Measurements from ENCODE around the gene LARGE1.
A peak's percentile ranks its signal among the peaks of the same experiment; 100 is the strongest.

LARGE1 gene

DNA sequence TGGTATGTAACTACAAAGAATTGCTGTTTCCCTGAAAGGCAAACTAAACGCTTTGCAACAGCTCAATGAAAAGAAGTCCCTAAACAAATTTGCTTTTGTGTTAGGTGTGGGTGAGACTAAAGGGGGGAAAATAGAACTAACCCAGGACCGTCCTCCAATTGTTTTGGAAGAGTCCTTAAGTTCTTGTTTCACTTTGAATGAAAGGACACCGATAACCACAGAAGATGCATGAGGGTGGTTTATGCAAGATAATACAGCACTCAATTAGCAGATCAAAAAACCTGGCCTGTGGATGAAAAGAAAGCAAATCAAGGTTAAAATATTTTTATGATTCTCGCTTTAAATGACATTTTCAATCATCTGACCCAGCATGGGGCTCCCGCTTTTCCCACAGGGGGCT, 557.6 kb downstream of the LARGE1 start:
- Histone ChIP-seq H3K4me3 (no peak overlapping the region), H3K36me3 (peaks cover 4 to 60% (median 18%) of the 10 kb centered on the region in 11 experiments; a peak in 13 of 22 replicates), H3K27me3 (no peaks in the 10 kb centered on the region), H4K20me1 (no peaks in the 10 kb centered on the region), H3K9me3 (replicated peaks in 1 of 11) (peaks cover 0 to 31% (median 22%) of the 10 kb centered on the region in 11 experiments; a peak in 19 of 22 replicates), H3K27ac (no peak overlapping the region), H3K4me1 (peaks cover 25 to 33% (median 29%) of the 10 kb centered on the region in 10 experiments), H3K9ac (no peak overlapping the region), H3K4me2 (peak overlapping the region; percentile 6 to 77 (median 56); a peak in 14 of 22 replicates)
- no peak for TF ChIP-seq Cebpa-rat (IDR thresholded peaks at IDR 0.05)

GRCh38 chr22:33361581-33361980, 558.7 kb downstream of the LARGE1 start:
- Histone ChIP-seq H3K4me1 (peaks cover 25 to 33% (median 29%) of the 10 kb centered on the region in 10 experiments), H3K4me3 (no peak overlapping the region), H3K27me3 (no peaks in the 10 kb centered on the region), H3K9ac (no peak overlapping the region), H4K20me1 (no peaks in the 10 kb centered on the region), H3K9me3 (replicated peaks in 1 of 11) (peaks cover 0 to 31% (median 22%) of the 10 kb centered on the region in 11 experiments; a peak in 19 of 22 replicates), H3K27ac (peak overlapping the region in 3 of 11 experiments; percentile 29 to 35 (median 29); a peak in 4 of 22 replicates), H3K4me2 (peak overlapping the region; percentile 6 to 77 (median 56)), H3K36me3 (peaks cover 4 to 70% (median 20%) of the 10 kb centered on the region in 11 experiments; a peak in 14 of 22 replicates)
- TF ChIP-seq Cebpa-rat (IDR thresholded peaks at IDR 0.05) = no peak

DNA sequence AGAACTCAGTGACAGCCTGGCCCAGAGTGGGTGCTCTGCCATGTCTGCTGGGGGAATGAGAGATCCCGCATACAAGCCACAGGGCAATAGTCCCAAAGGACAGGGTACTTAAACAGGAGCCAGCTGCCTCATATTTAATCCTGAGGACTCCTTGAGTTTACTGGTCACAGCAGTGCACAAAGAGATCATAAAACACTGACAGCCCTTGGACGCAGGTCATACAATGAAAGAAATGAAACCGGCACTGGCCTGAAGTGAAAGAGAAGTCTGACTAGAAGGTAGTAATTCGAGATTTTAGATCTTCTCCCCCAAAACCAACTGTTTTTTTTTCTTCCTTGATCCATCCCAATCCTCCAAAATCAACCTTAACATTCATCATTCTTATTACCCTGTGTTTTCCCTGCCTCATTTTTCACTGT, 562.3 kb downstream of the LARGE1 start:
- Histone ChIP-seq H3K9me3 (replicated peaks in 1 of 11) (peaks cover 0 to 12% (median 9%) of the 10 kb centered on the region in 11 experiments; a peak in 12 of 22 replicates), H3K9ac (no peak overlapping the region), H3K4me1 (peaks cover 23 to 25% (median 24%) of the 10 kb centered on the region in 10 experiments), H3K36me3 (peaks cover 4 to 51% (median 17%) of the 10 kb centered on the region in 11 experiments; a peak in 14 of 22 replicates), H3K27ac (no peak overlapping the region), H4K20me1 (no peaks in the 10 kb centered on the region), H3K4me2 (no peak overlapping the region), H3K4me3 (no peak overlapping the region), H3K27me3 (no peaks in the 10 kb centered on the region)
- TF ChIP-seq Cebpa-rat (IDR thresholded peaks at IDR 0.05) = no peak

DNA sequence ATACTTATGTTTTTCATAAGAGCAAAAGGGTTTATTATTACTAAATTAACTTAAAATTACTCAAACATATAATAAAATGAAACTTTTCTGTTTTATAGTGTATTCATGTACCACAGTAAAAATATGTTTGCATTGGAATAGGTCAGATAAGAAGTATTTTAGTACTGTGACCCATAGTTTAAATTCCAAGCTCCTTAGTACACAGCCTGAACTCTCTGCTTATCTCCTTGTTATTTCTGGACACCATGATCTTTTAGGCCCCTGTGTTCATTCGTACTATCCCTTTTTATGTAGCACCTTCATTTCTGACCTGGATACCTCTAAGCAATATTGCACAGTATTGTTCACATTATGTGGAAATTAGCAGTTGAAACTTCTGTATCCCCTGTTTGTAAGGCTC, 565.3 kb downstream of the LARGE1 start:
- Histone ChIP-seq H3K27me3 (no peaks in the 10 kb centered on the region), H3K9ac (no peak overlapping the region), H3K27ac (no peak overlapping the region), H3K9me3 (replicated peaks in 1 of 11) (peaks cover 3 to 16% (median 10%) of the 10 kb centered on the region in 11 experiments; a peak in 19 of 22 replicates), H3K36me3 (peaks cover 0 to 47% (median 26%) of the 10 kb centered on the region in 11 experiments; a peak in 18 of 22 replicates), H4K20me1 (no peaks in the 10 kb centered on the region), H3K4me1 (no peaks in the 10 kb centered on the region), H3K4me2 (no peak overlapping the region), H3K4me3 (no peak overlapping the region)
- no peak for TF ChIP-seq Cebpa-rat (IDR thresholded peaks at IDR 0.05)

GRCh38 chr22:33353502-33353901, 566.8 kb downstream of the LARGE1 start:
- no peaks in the 10 kb centered on the region for H3K27me3 ChIP-seq
- H3K4me3 ChIP-seq = no peak overlapping the region
- no peak overlapping the region for H3K4me2 ChIP-seq
- H3K9me3 ChIP-seq (replicated peaks in 1 of 11) = peaks cover 16 to 30% (median 23%) of the 10 kb centered on the region in 11 experiments
- peaks cover 10 to 59% (median 32%) of the 10 kb centered on the region in 11 experiments; a peak in 21 of 22 replicates for H3K36me3 ChIP-seq
- H3K9ac ChIP-seq = no peak overlapping the region
- H4K20me1 ChIP-seq = no peaks in the 10 kb centered on the region
- H3K27ac ChIP-seq = no peak overlapping the region
- TF ChIP-seq Cebpa-rat (IDR thresholded peaks at IDR 0.05) = no peak
- no peaks in the 10 kb centered on the region for H3K4me1 ChIP-seq

GRCh38 chr22:33352768-33353167, 567.5 kb downstream of the LARGE1 start:
- Histone ChIP-seq H3K27me3 (no peaks in the 10 kb centered on the region), H3K4me1 (no peaks in the 10 kb centered on the region), H3K9ac (no peak overlapping the region), H3K4me3 (no peak overlapping the region), H4K20me1 (no peaks in the 10 kb centered on the region), H3K27ac (no peak overlapping the region), H3K36me3 (peaks cover 11 to 53% (median 30%) of the 10 kb centered on the region in 11 experiments; a peak in 21 of 22 replicates), H3K4me2 (no peak overlapping the region), H3K9me3 (replicated peaks in 1 of 11) (peaks cover 19 to 33% (median 24%) of the 10 kb centered on the region in 11 experiments)
- no peak for TF ChIP-seq Cebpa-rat (IDR thresholded peaks at IDR 0.05)

DNA sequence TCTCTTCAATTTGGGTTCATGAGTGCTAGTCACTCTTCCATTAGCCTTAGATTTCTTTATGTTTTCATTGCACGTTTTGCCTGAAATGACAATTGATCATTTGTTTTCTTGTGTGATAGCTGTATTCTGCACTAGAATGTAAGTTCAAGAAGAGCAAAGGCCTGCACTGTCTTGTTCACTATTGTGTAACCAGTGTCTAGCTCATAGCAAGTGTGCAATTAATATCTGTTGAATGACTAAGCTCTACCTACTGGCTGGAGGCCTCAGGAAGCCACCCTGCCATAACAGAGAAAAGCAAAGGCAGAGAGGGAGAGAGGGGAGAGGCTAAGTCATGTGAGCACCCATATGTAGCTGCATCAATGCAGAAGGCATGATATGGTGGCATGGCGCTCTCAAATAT, 569.3 kb downstream of the LARGE1 start:
- Histone ChIP-seq H3K36me3 (peaks cover 11 to 41% (median 30%) of the 10 kb centered on the region in 11 experiments; a peak in 21 of 22 replicates), H3K4me3 (no peak overlapping the region), H3K27me3 (no peaks in the 10 kb centered on the region), H3K4me2 (no peak overlapping the region), H3K9me3 (replicated peaks in 1 of 11) (peaks cover 19 to 33% (median 24%) of the 10 kb centered on the region in 11 experiments), H3K9ac (no peak overlapping the region), H3K4me1 (no peaks in the 10 kb centered on the region), H3K27ac (no peak overlapping the region), H4K20me1 (no peaks in the 10 kb centered on the region)
- no peak for TF ChIP-seq Cebpa-rat (IDR thresholded peaks at IDR 0.05)

GRCh38 chr22:33350491-33350890, 569.8 kb downstream of the LARGE1 start:
- H3K4me2 ChIP-seq = no peak overlapping the region
- H3K4me3 ChIP-seq = no peak overlapping the region
- no peak overlapping the region for H3K27ac ChIP-seq
- no peak overlapping the region for H3K9ac ChIP-seq
- H3K27me3 ChIP-seq = no peaks in the 10 kb centered on the region
- H3K9me3 ChIP-seq (replicated peaks in 1 of 11) = peaks cover 19 to 33% (median 24%) of the 10 kb centered on the region in 11 experiments
- peaks cover 11 to 41% (median 30%) of the 10 kb centered on the region in 11 experiments; a peak in 21 of 22 replicates for H3K36me3 ChIP-seq
- no peaks in the 10 kb centered on the region for H4K20me1 ChIP-seq
- no peak for TF ChIP-seq Cebpa-rat (IDR thresholded peaks at IDR 0.05)
- H3K4me1 ChIP-seq = no peaks in the 10 kb centered on the region

- no peak overlapping the region for H3K9ac ChIP-seq
- peaks cover 19 to 32% (median 24%) of the 10 kb centered on the region in 11 experiments for H3K9me3 ChIP-seq (replicated peaks in 1 of 11)
- H3K27me3 ChIP-seq = no peaks in the 10 kb centered on the region
- no peaks in the 10 kb centered on the region; a peak in 1 of 20 replicates for H3K4me1 ChIP-seq
- no peak overlapping the region for H3K27ac ChIP-seq
- no peak overlapping the region for H3K4me2 ChIP-seq
- H3K36me3 ChIP-seq = peaks cover 11 to 42% (median 29%) of the 10 kb centered on the region in 11 experiments; a peak in 21 of 22 replicates
- TF ChIP-seq Cebpa-rat (IDR thresholded peaks at IDR 0.05) = no peak
- no peaks in the 10 kb centered on the region for H4K20me1 ChIP-seq
- no peak overlapping the region for H3K4me3 ChIP-seq
Observed at GRCh38 chr22:33347002-33347401, 573.3 kb downstream of the LARGE1 start.

- Histone ChIP-seq H3K27me3 (no peaks in the 10 kb centered on the region), H3K9me3 (replicated peaks in 1 of 11) (no peaks in the 10 kb centered on the region), H3K36me3 (peaks cover 5 to 55% (median 22%) of the 10 kb centered on the region in 11 experiments; a peak in 16 of 22 replicates), H3K4me3 (no peak overlapping the region), H3K9ac (no peak overlapping the region), H4K20me1 (no peaks in the 10 kb centered on the region; a peak in 1 of 22 replicates), H3K4me1 (no peaks in the 10 kb centered on the region; a peak in 1 of 20 replicates), H3K27ac (no peak overlapping the region), H3K4me2 (no peak overlapping the region)
- no peak for TF ChIP-seq Cebpa-rat (IDR thresholded peaks at IDR 0.05)
Observed at GRCh38 chr22:33341611-33342010, 578.7 kb downstream of the LARGE1 start.

Data from BLaER1 treated with 17β-estradiol and CSF1 and Interleukin-3, amounts not matched to agents 10 nM and 100 nM (cell line).